ENCODE data around the gene TBC1D1. TPM values are rescaled to one million over a fixed set of nuclear protein-coding genes. Genes with fewer than 3 reads are reported as not detected.

The TBC1D1 gene
- total RNA-seq, 3 donors from 2014 or later (not counting 1 experiment from before 2014, with no cell fraction given) = 59.2 to 78.6 (median 68.5) TPM

DNA sequence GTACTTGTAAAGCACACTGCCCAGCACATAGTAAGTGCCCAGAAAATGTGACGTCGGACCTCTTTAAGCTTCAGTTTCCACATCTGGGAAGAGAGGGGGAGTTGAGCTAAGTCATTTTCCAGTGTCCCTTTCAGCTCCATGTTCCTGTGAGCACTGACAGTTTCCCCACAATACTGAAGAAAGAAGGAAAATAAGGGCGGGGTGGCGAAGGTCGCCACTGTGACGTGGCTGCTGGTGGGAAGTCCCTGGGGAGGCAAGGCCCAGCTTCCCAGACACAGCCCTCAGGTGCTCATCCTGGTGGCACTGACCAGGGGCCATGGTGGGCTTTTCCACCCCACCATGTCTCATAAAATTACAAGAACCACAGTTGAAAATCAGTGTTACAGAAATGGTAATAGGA is 191.1 kb downstream of the TBC1D1 start:
- 97% methylated on average over 6 of the region's 6 CpGs for WGBS (ENCODE audit: insufficient coverage)
- Histone ChIP-seq H3K4me3 (ENCODE audit: low read length) (no peak overlapping the region), H3K27ac (ENCODE audit: low read length) (no peak overlapping the region), H3K4me1 (ENCODE audit: control insufficient read depth, insufficient read depth, low read length) (peaks cover 8% of the 10 kb centered on the region), H3K27me3 (ENCODE audit: control insufficient read depth, insufficient read depth, low read length) (no peaks in the 10 kb centered on the region), H3K36me3 (ENCODE audit: control insufficient read depth, insufficient read depth, low read length) (peaks cover 5% of the 10 kb centered on the region), H3K9me3 (ENCODE audit: control insufficient read depth, insufficient read depth, low read length) (no peaks in the 10 kb centered on the region)
- TF ChIP-seq, protein P1, sequence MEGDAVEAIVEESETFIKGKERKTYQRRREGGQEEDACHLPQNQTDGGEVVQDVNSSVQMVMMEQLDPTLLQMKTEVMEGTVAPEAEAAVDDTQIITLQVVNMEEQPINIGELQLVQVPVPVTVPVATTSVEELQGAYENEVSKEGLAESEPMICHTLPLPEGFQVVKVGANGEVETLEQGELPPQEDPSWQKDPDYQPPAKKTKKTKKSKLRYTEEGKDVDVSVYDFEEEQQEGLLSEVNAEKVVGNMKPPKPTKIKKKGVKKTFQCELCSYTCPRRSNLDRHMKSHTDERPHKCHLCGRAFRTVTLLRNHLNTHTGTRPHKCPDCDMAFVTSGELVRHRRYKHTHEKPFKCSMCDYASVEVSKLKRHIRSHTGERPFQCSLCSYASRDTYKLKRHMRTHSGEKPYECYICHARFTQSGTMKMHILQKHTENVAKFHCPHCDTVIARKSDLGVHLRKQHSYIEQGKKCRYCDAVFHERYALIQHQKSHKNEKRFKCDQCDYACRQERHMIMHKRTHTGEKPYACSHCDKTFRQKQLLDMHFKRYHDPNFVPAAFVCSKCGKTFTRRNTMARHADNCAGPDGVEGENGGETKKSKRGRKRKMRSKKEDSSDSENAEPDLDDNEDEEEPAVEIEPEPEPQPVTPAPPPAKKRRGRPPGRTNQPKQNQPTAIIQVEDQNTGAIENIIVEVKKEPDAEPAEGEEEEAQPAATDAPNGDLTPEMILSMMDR (IDR thresholded peaks at IDR 0.05) = no peak
- Mint-ChIP-seq H3K9me3 (no peaks in the 10 kb centered on the region), H3K4me1 (peaks cover 13 to 30% of the 10 kb centered on the region in 2 donors), H3K27ac (peak overlapping the region in 1 of 2 donors; percentile 79), H3K27me3 (ENCODE audit: low read depth in 2 of 2) (no peaks in the 10 kb centered on the region), H3K36me3 (peaks cover 2% of the 10 kb centered on the region), H3K4me3 (no peak overlapping the region)
- ATAC-seq = no peak
- intact Hi-C loops (cut with micrococcal nuclease) = no loop called here
- DNase-seq = no peak

DNA sequence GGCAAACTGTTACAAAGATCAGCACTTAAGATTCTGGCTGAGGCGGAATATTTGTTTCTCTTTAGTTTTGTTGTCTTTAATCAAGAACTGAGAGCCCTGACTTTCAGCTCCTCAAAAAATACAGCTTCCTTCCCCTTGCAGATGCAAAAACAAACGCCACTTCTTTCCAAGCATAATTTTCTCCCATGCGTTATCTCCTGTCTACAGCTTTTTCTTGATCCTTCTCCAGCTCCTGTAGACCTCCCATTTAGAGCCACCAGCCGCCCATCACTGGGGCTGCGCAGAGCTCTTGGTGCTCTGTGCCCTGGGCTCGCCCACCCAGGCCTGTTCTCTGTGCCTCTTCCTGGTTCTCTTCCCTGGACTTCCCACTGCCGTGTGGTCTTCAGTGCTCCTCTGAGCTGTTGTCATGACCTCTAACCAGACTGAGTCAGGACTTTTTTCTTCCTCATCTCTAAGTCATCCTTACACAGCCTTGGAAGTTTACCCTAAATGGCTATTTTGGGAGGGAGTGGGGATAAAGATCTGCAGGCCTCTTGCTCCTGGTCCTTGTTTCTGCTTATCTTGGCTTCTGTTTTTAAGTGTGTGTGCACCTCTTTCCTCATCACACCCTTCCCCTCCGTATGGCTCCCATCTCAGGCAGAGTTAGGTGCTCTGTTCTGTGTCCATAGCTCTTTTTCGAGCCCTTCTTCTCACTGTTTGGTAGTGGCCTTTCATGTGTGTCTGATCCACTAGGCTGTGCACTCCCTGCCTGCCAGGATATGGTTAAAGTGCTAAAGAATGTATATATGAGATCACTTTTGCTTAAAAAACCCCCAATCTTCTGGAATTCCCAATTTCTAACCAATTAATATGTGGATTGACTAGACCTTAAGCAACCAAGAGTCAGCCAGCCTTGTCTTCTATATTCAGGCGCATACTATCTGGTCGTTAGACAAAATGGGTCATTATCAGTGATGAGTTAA is 191.8 kb downstream of the TBC1D1 start:
- Mint-ChIP-seq H3K9me3 (no peaks in the 10 kb centered on the region), H3K27me3 (ENCODE audit: low read depth in 2 of 2) (no peaks in the 10 kb centered on the region), H3K36me3 (peaks cover 6% of the 10 kb centered on the region), H3K4me3 (no peak overlapping the region), H3K27ac (peak overlapping the region in 1 of 2 donors; percentile 79), H3K4me1 (peaks cover 13 to 28% of the 10 kb centered on the region in 2 donors)
- TF ChIP-seq, protein P1 (IDR thresholded peaks at IDR 0.05) = no peak
- no peaks in the 10 kb centered on the region for H3K27me3 ChIP-seq (ENCODE audit: control insufficient read depth, insufficient read depth, low read length)
- H3K9me3 ChIP-seq (ENCODE audit: control insufficient read depth, insufficient read depth, low read length) = no peaks in the 10 kb centered on the region
- intact Hi-C loops (cut with micrococcal nuclease) = no loop called here
- peaks cover 8% of the 10 kb centered on the region for H3K4me1 ChIP-seq (ENCODE audit: control insufficient read depth, insufficient read depth, low read length)
- no peak overlapping the region for H3K27ac ChIP-seq (ENCODE audit: low read length)
- WGBS (ENCODE audit: insufficient coverage) = 93% methylated on average over 11 of the region's 11 CpGs
- DNase-seq (no peak), ATAC-seq (no peak)
- H3K36me3 ChIP-seq (ENCODE audit: control insufficient read depth, insufficient read depth, low read length) = peaks cover 3% of the 10 kb centered on the region
- H3K4me3 ChIP-seq (ENCODE audit: low read length) = no peak overlapping the region

DNA sequence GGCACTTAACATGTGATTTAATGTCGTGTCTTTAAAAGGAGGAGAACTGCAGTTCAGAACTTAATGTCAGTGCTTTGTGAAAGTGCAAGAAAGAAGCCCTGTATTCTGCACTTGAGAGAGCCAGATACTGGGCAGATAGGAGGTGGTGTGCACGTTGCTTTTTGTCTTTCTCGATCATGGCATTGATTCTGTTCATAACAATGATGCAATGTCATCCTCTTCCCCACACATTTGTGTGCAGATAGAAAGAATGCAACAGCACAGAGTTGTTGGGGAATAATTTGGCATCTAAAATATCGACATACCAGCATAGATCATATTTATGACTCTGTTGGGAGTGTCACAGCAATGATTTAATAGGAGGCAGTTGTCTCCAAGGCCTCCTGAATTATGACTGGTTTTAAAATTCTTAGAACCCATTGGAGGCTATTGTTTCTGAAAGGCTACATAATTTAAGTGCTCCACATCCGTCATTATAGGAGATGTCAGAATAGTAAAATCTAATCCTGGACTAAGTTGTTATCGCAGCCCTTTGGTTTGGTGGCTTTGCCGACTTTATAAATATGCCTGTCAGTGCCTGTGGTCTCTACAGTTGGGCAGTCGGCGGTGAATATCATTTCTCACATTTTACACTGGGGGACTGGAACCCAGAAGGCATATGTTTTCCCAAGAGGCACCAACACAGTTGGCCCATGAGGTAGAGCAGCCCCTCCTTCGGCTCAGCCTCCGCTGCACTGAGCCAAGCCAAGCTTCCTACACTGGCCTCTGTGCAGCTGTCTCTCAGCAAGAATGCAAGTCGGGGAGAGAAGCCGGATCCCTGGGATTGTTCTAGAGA is 194.2 kb downstream of the TBC1D1 start:
- H3K4me1 ChIP-seq (ENCODE audit: control insufficient read depth, insufficient read depth, low read length) = no peaks in the 10 kb centered on the region
- DNase-seq (no peak), ATAC-seq (no peak)
- H3K27me3 ChIP-seq (ENCODE audit: control insufficient read depth, insufficient read depth, low read length) = no peaks in the 10 kb centered on the region
- no peaks in the 10 kb centered on the region for H3K9me3 ChIP-seq (ENCODE audit: control insufficient read depth, insufficient read depth, low read length)
- peaks cover 3% of the 10 kb centered on the region for H3K36me3 ChIP-seq (ENCODE audit: control insufficient read depth, insufficient read depth, low read length)
- WGBS (ENCODE audit: insufficient coverage) = 88% methylated on average over 12 of the region's 13 CpGs
- Mint-ChIP-seq H3K27me3 (ENCODE audit: low read depth in 2 of 2) (no peaks in the 10 kb centered on the region), H3K27ac (no peak overlapping the region), H3K4me3 (no peak overlapping the region), H3K9me3 (no peaks in the 10 kb centered on the region), H3K4me1 (peaks cover 0 to 26% of the 10 kb centered on the region in 2 donors), H3K36me3 (peaks cover 7% of the 10 kb centered on the region)
- H3K4me3 ChIP-seq (ENCODE audit: low read length) = no peak overlapping the region
- intact Hi-C loops (cut with micrococcal nuclease) = no loop called here
- TF ChIP-seq, protein P1 (IDR thresholded peaks at IDR 0.05) = no peak
- no peak overlapping the region for H3K27ac ChIP-seq (ENCODE audit: low read length)
